Hindlimb muscle (tissue), 1 donor: Measurements from ENCODE around the gene PRAMEF12. TPM values are rescaled to one million over a fixed set of nuclear protein-coding genes. Genes with fewer than 3 reads are reported as not detected.
"Not testable (repeated sequence)": the region's sequence is repeated elsewhere in the genome, so short reads cannot be mapped to it uniquely, and the experiment has no call there.

Experiments
- DNase-seq: peaks from one replicate; pipeline ENCODE4 v3.0.0-alpha.2; 2013
- polyA plus RNA-seq: library from polyadenylated mRNA; unstranded; fragments of 120-200 nt; gene quantifications from one replicate; pipeline ENCODE4 v1.2.1, GENCODE V29; 2013; ENCODE audit not compliant: insufficient read length

The PRAMEF12 gene
- polyA plus RNA-seq, 1 donor = not detected

DNA sequence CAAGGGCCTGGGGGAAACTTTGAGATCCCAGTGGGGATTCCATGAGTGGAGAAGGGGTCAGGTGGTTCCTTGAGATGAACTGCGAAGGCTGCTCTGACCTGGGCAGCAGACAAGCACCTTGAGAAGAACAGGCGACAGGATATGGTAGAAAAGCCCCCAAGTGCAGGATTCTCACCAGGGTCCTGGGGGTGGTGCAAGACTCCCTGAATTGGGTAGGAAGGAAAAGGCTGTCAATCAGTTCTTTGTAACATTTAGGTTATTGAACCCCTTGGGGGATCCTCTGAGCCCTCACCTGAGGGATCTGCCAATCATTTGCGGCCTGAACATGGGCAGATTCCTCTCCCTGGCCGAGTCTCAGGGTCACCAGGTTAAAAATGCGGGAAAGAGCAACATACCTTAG, 2.4 kb upstream of the PRAMEF12 start:
- DNase-seq = no peak

DNA sequence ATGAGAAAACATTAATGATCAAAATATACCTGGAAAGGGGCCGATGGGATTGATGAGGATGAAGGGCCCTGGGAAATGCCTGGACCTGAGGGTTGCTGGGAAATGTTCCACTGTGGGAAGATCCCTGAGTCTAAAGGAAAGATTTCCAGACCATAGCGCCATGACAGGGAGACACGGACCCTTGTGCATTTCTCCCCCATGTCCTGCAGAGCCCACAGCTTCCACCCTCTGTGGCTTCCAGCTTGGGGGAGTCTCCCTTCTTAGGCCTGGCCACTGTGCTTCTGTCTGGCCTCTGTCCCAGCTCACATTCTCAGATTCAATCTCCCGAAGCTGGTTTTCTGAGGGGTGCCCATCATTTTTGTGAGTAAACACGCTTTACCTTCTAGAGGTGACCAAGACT, 1.0 kb upstream of the PRAMEF12 start:
- no peak for DNase-seq

DNA sequence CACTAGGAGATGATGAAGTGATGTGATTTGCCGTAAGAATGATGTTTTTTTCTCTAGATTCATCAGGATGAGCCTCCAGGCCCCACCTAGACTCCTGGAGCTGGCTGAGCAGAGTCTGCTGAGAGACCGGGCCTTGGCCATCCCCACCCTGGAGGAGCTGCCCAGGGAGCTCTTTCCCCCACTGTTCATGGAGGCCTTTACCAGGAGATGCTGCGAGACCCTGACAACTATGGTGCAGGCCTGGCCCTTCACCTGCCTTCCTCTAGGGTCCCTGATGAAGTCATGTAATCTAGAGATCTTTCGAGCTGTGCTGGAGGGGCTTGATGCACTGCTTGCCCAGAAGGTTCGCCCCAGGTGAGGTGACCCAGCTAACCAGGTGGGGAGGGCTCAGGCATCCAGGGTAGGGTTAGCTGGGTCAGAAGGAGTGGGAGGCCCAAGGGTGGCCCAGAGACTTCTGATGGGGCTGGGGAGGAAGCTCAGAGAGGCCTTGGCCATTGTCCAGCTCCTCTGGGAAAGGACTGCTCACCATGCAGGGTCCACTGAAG, 1.3 kb downstream of the PRAMEF12 start:
- no peak for DNase-seq

DNA sequence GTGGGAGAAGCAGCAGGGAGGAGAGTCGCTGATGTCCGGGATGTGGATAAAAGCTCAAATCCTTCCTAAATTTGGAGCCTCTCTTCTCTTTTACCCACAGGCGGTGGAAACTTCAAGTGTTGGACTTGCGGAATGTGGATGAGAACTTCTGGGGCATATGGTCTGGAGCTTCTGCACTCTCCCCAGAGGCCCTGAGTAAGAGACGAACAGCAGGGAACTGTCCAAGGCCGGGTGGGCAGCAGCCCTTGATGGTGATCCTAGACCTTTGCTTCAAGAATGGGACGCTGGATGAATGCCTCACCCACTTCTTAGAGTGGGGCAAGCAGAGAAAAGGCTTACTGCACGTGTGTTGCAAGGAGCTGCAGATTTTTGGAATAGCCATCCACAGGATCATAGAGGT, 1.9 kb downstream of the PRAMEF12 start:
- DNase-seq = no peak

DNA sequence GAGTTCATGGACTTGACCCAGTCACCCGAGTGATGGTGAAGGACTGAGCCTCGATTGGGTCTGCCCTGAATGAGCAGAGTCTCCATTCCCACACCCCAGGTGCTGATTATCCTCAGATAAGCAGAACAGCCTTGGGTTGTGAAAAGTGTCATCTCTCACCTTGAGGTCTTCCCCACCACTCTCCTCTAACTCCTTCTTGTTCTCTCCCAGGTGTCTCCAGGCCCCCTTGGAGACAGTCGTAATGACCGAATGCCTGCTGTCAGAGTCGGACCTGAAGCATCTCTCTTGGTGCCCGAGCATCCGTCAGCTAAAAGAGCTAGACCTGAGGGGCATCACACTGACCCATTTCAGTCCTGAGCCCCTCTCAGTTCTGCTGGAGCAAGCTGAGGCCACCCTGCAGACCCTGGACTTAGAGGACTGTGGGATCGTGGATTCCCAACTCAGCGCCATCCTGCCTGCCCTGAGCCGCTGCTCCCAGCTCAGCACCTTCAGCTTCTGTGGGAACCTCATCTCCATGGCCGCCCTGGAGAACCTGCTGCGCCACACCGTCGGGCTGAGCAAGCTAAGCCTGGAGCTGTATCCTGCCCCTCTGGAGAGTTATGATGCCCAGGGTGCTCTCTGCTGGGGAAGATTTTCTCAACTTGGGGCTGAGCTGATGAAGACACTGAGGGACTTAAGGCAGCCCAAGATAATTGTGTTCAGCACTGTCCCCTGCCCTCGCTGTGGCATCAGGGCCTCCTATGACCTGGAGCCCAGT, 3.4 kb downstream of the PRAMEF12 start:
- DNase-seq = no peak

DNA sequence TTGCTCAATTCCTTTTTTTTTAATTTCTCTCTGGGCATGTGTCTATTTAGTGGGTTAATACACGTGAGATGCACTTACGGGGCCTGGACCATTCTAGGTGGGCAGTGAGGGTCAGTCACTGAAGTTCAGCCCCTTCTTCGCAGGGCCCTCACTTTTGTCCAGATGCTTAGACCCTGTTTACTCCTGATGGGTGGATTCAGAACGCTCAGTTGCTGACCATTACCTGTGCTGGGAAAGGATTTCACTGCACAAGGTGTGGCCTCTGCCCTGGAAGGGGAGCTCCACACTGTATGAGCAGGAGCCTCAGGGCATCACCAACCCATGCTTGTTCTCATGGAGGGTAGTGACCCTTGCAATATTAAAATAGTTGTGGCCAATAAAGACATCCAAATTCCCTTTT, 4.5 kb downstream of the PRAMEF12 start:
- no peak for DNase-seq

DNA sequence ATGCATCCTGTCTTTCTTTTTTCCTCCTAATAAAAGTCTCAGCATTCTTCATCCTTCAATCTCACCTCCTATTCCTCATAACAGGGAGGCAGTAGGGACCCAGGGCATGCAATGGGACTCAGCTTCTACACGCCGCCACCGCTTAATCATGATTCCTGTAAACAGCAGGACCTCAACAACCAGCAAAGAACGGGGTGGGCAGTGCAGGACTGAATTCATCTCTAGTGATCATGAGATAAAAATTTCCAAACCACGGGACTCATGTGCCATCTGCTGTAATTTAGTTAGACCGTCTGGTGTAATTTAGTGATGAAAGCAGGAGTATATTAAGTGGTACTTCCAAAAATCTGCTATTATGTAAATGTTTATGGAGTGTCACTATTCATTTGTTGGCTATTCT, 5.4 kb downstream of the PRAMEF12 start:
- no peak for DNase-seq

DNA sequence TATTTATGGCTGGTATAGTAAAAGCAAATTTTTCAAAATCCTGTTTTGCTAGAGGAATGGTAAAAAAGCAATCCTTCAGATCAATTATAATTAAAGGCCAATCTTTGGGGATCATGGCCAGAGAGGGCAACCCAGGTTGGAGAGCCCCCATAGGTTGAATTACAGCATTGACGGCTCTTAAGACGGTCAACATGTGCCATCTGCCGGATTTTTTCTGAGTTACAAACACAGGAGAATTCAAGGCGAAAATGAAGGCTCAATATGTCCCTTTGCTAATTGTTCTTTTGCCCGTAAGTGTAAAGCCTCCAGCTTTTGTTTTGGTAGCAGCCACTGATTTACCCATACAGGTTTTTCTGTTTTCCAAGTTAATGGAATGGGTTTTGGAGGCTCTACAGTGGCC, 8.0 kb downstream of the PRAMEF12 start:
- DNase-seq = not testable (repeated sequence)

DNA sequence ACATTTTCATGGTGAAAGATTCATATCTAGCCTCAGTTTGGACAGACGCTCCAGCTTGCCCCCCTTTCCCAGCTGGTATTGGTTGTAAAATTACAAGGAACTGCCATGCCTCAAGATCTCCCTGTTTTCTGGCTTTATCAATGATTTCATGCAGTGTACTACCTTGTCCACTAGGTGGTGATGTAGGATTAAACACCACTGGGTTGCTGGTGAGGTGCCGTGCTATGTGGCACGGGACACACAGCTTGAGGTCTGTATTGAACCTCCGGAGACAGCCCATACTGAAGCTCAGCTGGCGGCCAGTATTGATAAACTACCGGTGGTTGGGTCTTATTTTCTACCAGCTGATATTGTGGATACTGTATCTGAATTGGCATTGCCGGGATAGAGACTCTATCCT, 10.2 kb downstream of the PRAMEF12 start:
- DNase-seq = not testable (repeated sequence)

DNA sequence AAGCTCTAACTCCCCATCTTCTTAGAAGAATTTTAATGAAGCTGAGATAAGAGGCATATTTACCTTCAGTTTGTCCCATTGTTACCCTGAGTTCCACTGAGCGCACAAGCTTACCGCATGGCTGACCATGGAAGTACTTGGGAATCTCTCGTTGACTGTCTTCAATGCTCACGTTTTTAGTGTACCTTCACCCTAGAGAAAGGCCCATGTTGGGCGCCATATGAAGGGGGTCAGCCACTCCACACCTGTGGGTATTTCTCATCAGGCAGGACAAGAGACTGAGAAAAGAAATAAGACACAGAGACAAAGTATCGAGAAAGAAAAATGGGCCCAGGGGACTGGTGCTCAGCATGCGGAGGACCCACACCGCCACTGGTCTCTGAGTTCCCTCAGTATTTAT, 11.2 kb downstream of the PRAMEF12 start:
- DNase-seq = not testable (repeated sequence)

DNA sequence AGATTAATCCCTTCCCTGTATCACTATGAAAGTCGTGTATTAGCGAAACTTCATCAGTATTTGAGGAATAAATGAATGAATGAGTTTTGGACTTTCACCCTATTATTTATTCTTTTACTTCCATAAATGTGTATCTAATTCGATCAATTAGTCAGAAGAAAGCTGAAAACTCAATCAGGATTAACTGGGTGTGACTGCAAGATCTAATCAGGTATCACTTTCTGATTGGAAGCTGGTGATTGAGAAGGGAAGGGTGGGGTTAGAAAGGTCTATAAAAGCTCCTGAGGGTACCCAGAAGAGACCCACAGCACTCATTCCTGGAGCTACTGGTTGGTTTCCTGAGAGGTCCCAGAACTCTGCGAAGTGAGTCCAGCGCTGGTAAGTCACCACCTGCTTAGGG, 17.6 kb downstream of the PRAMEF12 start, which contains the start of gene PRAMEF1:
Gene PRAMEF1 (plus strand): TSS at position 301 of the 400 bp plus-strand sequence. CDS start 1,831 bp downstream, outside the sequence.
- DNase-seq = not testable (repeated sequence)

DNA sequence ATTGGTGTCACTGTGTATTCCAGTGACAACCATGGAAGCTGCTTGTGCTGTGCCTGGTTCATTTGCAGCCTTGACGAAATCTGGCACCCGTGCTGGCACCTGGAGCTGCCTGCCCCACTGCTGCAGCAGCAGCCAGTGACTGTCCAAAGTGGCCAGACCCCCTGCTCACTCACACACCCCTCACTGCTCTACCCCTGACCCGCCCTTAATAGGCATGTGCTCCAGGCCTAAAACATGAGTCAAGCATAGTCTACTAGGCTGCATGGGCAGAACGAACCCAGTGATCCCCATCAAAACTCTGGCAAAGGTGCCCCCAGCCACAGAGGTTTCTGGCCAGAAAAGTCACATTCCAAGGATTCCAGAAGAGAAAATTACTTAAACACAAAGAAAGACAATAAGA, 25.4 kb downstream of the PRAMEF12 start:
- no peak for DNase-seq

DNA sequence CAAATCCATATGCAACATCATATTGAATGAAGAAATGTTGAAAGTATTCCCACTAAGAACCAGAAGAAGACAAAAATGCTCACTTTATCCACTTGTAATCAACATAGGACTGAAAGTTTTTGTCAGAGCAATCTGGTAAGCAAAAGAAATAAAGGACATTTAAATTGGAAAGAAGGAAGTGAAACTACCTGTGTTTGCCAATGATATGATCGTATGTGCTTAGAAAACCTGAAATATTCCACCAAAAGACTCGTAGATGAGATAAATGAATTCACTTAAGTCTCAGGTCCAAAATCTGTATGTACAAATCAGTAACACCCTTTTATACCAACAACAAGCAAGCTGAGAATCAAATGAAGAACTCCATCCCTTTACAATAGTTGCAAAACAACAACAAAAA, 26.2 kb downstream of the PRAMEF12 start:
- no peak for DNase-seq

DNA sequence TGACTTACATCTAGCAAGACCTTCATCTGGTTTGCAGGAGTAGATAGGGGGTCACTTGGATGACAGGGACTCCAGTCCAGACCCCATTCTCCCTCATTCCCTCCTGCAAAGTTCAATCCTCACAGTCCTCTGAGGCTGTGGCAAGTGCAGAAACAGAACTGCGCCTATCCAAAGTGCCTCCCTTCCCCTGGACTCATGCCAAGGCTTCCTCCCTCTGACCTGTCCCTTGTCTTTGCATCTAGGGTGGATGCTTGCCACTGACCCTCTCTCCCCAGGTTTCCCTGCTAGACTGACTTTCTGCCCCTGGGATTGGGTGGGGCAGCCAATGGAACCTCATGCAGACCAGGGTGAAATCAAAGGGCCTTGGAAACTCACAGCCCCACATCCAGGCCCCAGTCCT, 36.4 kb downstream of the PRAMEF12 start:
- no peak for DNase-seq

DNA sequence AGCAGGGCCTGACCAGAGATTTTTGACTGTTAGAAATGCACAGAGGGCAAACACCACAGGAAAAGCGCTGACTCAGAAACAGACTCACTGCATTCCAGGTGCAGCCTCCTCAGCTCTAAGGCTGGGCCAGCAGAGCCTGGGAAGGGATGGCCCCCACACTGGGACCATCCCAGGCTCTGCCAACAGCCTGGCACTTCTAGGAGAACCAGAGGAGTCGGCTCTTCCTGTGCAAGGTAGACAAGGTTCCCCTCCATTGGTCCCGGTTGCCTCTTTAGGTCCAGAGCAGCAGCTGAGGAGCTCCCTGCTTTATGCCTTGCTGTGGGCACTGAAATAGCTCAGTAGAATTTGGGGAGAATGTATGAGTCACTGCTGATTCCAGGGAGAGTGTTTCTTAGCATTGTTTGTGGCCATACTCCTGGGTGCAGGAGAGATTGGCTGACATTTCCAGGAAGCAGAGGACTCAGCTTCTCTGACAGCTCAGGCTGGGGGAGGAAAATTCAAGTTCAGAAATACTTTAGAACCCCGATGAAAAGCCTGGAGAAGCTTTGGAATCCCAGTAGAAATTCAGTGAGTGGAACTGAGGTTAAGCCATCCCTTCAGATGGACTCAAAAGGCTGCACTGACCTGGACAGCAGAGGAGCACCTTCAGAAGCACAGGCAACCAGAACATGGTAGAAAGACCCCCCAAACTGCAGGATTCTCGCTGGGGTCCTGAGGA, 37.3 kb downstream of the PRAMEF12 start:
- no peak for DNase-seq

DNA sequence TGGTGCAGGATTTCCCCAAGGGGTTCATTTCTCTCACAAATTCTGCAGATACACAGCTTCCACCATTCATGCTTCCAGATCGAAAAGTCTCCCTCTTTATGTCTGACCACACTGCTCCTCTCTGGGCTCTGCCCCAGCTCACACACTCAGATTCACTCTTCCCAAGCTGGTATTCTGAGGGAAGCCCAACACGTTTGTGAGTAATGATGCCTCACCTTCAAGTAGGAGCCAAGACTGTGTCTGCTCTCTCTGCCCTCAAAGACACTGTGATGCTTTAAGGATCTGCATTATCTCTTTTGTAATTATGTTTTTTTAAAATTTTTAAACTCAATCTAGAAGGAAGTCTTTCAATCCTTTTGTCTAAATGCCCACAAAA, 37.9 kb downstream of the PRAMEF12 start:
- DNase-seq = no peak

DNA sequence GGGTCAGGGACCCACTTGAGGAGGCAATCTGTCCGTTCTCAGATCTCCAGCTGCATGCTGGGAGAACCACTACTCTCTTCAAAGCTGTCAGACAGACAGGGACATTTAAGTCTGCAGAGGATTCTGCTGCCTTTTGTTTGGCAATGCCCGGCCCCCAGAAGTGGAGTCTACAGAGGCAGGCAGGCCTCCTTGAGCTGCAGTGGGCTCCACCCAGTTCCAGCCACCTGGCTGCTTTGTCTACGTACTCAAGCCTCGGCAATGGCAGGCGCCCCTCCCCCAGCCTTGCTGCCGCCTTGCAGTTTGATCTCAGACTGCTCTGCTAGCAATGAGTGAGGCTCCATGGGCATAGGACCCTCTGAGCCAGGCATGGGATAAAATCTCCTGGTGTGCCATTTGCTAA, 45.5 kb downstream of the PRAMEF12 start:
- DNase-seq = not testable (repeated sequence)

Other genes with a start within 250 kb of the PRAMEF12 start
- 14.1 TPM for gene DHRS3, start 155.5 kb upstream of the PRAMEF12 start, polyA plus RNA-seq
- 0.13 TPM for gene AADACL4, start 129.7 kb upstream of the PRAMEF12 start, polyA plus RNA-seq
- gene AADACL3, start 57.6 kb upstream of the PRAMEF12 start, polyA plus RNA-seq = not detected
- 0.09 TPM for gene CFAP107, start 27.5 kb upstream of the PRAMEF12 start, polyA plus RNA-seq
- not detected for gene PRAMEF1, start 17.7 kb downstream of the PRAMEF12 start, polyA plus RNA-seq
- gene PRAMEF11, start 57.7 kb downstream of the PRAMEF12 start, polyA plus RNA-seq = not detected
- gene HNRNPCL1, start 75.0 kb downstream of the PRAMEF12 start, polyA plus RNA-seq = not detected
- not detected for gene PRAMEF2, start 83.3 kb downstream of the PRAMEF12 start, polyA plus RNA-seq
- not detected for gene PRAMEF4, start 112.5 kb downstream of the PRAMEF12 start, polyA plus RNA-seq
- gene PRAMEF10, start 124.5 kb downstream of the PRAMEF12 start, polyA plus RNA-seq = not detected
- gene PRAMEF7, start 142.9 kb downstream of the PRAMEF12 start, polyA plus RNA-seq = not detected
- not detected for gene PRAMEF6, start 173.8 kb downstream of the PRAMEF12 start, polyA plus RNA-seq